CD4-positive, alpha-beta T cell treated with Interleukin-6 for 4 hours (primary cell): ENCODE measurements around the gene RTN4RL2.

Experiments used
- DNase-seq: peaks from one replicate; pipeline ENCODE4 v3.0.0-alpha.2; 2020; ENCODE audit warnings: mixed read lengths

RTN4RL2 gene

GRCh38 chr11:57460022-57460757 is at the start of gene RTN4RL2:
Gene RTN4RL2 (plus strand): TSS chr11:57460528. CDS start chr11:57460866, 338 bp downstream.
- DNase-seq, result peak; percentile 41

GRCh38 chr11:57413681-57414080 is 46.6 kb upstream of the RTN4RL2 start:
- DNase-seq, result no peak

GRCh38 chr11:57414612-57415212 is 45.6 kb upstream of the RTN4RL2 start:
- DNase-seq, result no peak

- DNase-seq, result no peak
Observed at GRCh38 chr11:57416436-57416835, 43.9 kb upstream of the RTN4RL2 start.

GRCh38 chr11:57417056-57417455 is 43.3 kb upstream of the RTN4RL2 start:
- no peak for DNase-seq

GRCh38 chr11:57418131-57418530 is 42.2 kb upstream of the RTN4RL2 start:
- no peak for DNase-seq

- no peak for DNase-seq
Observed at GRCh38 chr11:57419146-57419545, 41.2 kb upstream of the RTN4RL2 start.

- no peak for DNase-seq
Observed at GRCh38 chr11:57421066-57421465, 39.3 kb upstream of the RTN4RL2 start.

- DNase-seq, result no peak
Observed at GRCh38 chr11:57421805-57422204, 38.5 kb upstream of the RTN4RL2 start.

GRCh38 chr11:57422669-57423068 is 37.7 kb upstream of the RTN4RL2 start:
- no peak for DNase-seq

- DNase-seq, result no peak
Observed at GRCh38 chr11:57424137-57424791, 36.1 kb upstream of the RTN4RL2 start.

GRCh38 chr11:57424792-57425564 is 35.4 kb upstream of the RTN4RL2 start:
- peak; percentile 89 for DNase-seq

GRCh38 chr11:57425565-57426438 is 34.5 kb upstream of the RTN4RL2 start:
- no peak for DNase-seq

- peak; percentile 6 for DNase-seq
Observed at GRCh38 chr11:57426439-57426928, 33.8 kb upstream of the RTN4RL2 start.

GRCh38 chr11:57426929-57427726 is 33.2 kb upstream of the RTN4RL2 start, which contains the start of gene SLC43A3:
Gene SLC43A3 (minus strand): TSS chr11:57427121. CDS start chr11:57426172, 949 bp downstream.
- DNase-seq, result peak; percentile 79

GRCh38 chr11:57427727-57428082 is 32.6 kb upstream of the RTN4RL2 start:
- DNase-seq, result no peak

- no peak for DNase-seq
Observed at GRCh38 chr11:57428643-57429042, 31.7 kb upstream of the RTN4RL2 start.

- DNase-seq, result no peak
Observed at GRCh38 chr11:57429946-57430345, 30.4 kb upstream of the RTN4RL2 start.

- DNase-seq, result no peak
Observed at GRCh38 chr11:57430952-57431351, 29.4 kb upstream of the RTN4RL2 start.

GRCh38 chr11:57432149-57432561 is 28.2 kb upstream of the RTN4RL2 start:
- no peak for DNase-seq

GRCh38 chr11:57432714-57433163 is 27.6 kb upstream of the RTN4RL2 start:
- peak; percentile 7 for DNase-seq
